HG02763 (cell line): Measurements from ENCODE around the gene M6PR.
"Not testable (repeated sequence)": the region's sequence is repeated elsewhere in the genome, so short reads cannot be mapped to it uniquely, and the experiment has no call there.

Experiments used
- ATAC-seq: cut with Tn5 transposase; IDR thresholded peaks from one replicate; pipeline ENCODE4 v1.9.1; 2021; ENCODE audit warnings: mild to moderate bottlenecking, moderate library complexity; ENCODE audit not compliant: unreplicated experiment

The M6PR gene

GRCh38 chr12:8951744-8952143, 2.3 kb upstream of the M6PR start:
- ATAC-seq, result no peak

DNA sequence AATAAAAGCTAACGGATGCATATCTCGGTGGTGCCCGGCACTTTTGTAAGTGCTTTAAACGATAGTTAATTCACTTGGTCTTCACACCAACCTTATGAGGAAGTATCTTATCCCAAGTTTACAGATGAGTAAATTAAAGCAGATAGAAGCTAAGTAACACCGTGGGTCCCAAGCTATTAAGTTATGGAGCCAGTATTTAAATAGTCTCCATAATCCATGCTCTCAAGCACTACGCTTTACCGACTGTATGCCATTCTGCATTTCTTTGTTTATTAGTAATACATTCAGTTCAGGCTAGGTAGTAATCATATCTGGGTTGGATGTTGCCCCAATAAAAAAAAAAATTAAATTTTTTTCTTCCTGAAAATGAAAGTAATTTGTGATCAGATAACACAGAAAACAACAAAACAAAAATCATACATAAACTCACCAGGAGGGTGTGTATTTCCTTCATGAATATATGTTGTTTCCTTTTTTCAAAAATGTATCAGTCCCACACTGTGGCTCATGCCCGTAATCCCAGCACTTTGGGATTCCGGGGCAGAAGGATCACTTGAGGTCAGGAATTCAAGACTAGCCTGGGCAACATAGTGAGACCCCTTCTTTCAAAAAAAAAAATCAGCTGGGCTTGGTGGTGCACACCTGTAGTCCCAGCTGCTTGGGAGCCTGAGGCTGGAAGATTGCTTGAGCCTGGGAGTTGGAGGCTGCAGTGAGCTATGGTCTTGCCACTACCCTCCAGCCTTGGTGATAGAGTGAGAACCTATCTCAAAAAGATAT, 1.4 kb upstream of the M6PR start:
- no peak for ATAC-seq

DNA sequence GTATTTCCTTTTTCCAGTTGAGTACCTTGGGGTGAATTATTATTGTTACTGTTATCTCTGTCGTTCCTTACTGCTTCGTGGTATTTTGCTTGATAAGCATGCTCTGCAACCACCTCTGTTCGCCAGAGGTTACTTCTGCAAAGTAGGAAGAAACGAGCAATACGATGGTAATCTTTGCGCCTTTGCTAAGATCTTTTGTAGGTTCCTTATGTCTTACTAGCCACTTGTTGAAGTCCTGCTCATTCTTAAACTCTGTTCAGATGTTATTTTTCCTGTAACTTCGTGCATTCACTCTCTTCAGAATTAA, 729 bp upstream of the M6PR start:
- peak; percentile 9 for ATAC-seq

- no peak for ATAC-seq
Observed at GRCh38 chr12:8948701-8949341, 624 bp downstream of the M6PR start.

DNA sequence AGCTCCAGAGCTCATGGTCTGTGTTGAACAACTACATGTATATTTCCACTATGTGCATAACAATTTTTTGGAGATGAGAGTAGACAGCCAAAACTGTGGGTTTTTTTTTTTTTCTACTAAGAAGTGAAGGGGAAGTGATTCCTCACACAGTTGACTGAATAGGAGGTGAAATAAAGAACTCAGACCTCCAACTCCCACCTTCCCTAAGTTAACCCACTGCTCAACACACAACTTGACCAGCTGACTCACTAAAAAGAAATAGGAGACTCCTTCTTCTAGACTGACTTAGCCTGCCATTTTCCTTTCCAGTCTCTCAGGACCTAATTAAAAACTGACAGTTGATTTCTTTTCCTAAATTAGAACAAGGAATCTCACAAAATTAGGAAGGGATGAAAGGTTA, 1.7 kb downstream of the M6PR start:
- ATAC-seq, result no peak

- no peak for ATAC-seq
Observed at GRCh38 chr12:8946733-8947132, 2.7 kb downstream of the M6PR start.

DNA sequence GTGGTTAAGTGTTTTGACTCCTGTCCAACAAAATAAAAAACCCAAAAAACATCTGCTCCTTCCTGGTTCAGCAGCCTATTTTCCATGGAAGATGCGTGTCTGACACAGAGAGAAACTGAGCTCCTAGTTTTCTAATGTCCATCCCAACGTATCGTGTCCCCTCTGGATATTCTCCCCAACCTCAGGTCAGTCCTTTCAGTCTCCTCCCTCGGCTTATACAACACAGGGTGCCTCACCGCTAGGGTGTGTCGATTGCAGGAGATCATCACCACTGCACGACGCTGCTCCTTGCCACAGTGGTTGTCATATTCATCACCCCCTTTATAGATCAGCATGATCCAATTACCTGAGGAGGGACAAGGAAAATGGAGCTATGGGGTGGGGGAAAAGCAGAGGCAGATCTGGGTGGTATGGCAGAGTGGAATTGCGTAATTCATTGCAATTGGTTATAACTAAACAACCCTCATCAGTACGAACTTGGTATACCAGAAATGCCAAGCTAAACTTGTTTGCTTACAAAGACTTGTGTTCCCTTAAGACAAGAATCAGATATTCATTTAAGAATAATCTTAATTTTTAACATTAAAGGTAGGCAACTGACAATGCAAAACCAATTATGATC, 5.8 kb downstream of the M6PR start:
- ATAC-seq, result no peak

DNA sequence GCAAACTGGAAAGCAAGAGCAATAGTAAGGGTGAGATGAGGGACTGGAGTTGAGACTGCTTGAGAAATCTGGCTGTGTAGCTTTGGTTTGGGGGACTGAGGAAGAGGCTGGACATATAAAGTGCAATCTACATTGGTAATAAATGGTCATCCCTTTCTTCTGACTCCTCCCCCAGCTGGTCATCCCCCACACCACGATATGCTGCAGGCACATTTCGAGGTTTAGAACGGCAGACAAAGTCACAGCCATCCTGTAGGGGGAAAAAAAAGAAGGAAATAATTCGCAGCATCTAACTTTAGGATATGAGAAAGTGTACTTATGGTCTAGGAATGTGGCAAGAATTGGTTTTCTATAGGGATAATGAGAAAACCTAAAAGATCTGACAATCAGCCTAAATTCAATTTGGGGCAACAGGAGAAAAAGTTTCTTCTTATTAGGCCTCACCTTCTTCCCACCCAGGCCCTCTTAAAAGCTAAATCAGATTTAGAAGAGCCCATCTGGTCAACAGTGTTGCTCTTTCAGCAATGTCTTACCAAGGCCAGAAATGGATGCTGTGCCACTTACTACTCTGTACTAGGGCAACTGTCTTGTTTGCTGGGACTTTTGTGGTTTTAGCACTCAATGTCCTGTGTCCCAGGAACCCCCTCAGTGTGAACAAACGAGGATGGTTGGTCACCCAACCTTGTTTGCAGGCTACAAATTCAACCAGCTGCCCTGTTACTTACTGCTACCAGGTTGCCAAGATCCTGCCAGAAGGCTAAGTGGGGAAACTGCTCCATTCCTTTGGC, 7.6 kb downstream of the M6PR start:
- no peak for ATAC-seq

DNA sequence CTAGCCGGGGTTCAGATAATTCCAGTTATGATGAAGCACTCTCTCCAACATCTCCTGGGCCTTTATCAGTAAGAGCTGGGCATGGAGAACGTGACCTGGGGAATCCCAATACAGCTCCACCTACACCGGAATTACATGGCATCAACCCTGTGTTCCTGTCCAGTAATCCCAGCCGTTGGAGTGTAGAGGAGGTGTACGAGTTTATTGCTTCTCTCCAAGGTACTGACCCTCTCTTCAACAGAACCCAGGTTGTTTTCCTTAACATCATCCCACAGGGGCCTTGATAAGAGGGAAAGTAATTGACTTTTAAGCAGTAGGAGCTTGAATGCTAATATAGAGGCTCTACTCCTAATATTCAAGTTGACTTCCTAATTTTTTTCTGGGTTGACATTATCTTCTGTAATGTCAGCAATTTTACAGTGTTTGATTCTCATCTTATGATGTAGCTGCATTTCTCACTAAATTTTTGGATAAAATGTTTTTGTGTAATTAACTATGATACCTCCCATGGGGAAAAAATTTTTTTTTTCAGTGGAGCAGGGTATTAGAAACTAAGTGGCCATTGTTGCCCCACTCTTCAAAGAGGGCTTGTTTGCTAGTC, 11.5 kb downstream of the M6PR start:
- not testable (repeated sequence) for ATAC-seq

DNA sequence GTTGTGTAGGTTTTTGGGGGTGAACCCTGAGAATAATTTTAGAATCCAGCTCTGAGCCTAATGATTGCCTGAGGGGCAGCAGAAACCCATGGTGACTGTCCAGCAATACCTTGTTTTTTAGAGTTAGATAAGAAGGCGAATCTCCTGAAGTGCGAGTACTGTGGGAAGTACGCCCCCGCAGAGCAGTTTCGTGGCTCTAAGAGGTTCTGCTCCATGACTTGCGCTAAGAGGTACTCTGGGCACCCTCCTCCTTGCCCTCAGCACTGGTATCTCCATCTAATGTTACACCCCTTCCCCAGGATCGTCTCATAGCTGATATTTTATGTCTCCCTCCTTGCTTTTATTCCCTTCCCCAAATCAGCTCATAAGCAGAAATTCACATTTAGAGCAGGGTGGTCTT, 12.7 kb downstream of the M6PR start:
- ATAC-seq, result no peak

DNA sequence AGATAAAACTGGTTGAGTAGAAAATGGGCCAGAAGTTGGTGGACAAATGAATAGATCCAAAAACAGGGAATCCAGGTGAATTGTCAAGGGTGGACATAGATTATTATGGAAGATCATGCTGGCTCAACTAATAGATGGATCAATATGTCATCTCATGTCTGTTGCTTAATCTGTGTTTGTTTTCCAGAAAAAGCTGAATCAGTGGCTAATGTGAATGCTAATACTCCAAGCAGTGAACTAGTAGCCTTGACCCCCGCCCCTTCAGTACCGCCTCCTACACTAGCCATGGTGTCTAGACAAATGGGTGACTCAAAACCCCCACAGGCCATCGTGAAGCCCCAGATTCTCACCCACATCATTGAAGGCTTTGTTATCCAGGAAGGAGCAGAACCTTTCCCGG, 15.4 kb downstream of the M6PR start:
- ATAC-seq, result not testable (repeated sequence)

DNA sequence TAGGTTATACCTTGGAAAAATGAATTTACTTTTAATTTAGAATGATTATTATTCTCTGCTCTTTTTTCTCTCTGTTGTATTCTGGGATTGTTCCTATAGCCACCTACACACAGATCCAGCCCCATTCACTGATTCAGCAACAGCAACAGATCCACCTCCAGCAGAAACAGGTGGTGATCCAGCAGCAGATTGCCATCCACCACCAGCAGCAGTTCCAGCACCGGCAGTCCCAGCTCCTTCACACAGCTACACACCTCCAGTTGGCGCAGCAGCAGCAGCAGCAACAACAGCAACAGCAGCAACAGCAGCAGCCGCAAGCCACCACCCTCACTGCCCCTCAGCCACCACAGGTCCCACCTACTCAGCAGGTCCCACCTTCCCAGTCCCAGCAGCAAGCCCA, 17.0 kb downstream of the M6PR start:
- ATAC-seq, result not testable (repeated sequence)

GRCh38 chr12:8930655-8931323, 18.7 kb downstream of the M6PR start:
- ATAC-seq, result not testable (repeated sequence)

DNA sequence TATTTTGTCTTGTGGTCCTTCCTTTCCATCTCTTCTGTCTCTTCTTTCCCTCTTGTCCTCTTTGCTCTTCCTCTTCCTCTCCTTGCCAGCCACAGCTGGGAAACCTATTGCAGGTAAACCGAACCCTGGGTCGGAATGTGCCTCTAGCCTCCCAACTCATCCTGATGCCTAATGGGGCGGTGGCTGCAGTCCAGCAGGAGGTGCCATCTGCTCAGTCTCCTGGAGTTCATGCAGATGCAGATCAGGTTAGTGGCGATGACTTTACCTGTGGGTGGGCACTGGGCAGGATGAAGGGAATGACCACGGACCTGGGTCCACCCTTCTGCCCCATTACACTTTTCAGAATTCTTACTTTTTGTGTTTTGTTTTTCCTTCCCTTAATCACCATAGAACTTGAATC, 26.9 kb downstream of the M6PR start:
- ATAC-seq, result no peak

DNA sequence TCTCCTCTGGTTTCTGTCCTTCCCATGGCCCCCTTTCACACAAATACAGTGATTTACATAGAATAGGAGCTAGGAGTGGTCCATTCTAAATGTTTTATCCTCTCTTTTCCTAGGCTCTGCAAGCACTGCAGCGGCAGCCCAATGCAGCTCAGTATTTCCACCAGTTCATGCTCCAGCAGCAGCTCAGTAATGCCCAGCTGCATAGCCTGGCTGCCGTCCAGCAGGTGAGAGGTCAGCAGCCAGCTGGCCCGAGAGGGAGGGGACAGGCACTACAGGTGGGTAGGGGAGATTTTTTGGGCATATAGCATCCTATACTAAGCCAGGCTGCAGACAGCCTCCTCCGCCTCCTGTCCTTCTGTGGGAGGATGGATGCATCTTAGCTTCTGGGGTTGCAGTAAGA, 29.8 kb downstream of the M6PR start:
- not testable (repeated sequence) for ATAC-seq

- ATAC-seq, result no peak
Observed at GRCh38 chr12:8917751-8918150, 31.7 kb downstream of the M6PR start.

DNA sequence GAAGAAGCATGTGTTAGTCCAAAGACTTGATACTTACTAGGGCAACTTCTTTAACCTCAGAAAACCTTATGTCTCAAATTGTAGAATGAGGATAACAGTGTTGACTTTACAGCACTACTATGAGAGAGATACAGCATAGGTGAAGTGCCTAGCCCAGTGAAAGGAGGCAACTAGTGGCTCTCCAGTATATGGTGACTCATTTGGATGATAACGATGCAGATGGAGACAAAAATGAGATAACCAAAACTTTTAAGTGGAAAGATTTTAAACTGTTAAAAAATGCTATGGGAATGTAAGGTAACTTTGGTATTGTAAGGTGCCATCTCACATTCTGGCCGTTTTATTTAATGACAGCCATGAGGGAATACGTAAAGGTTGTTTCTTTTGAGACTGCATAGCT, 32.4 kb downstream of the M6PR start:
- no peak for ATAC-seq

DNA sequence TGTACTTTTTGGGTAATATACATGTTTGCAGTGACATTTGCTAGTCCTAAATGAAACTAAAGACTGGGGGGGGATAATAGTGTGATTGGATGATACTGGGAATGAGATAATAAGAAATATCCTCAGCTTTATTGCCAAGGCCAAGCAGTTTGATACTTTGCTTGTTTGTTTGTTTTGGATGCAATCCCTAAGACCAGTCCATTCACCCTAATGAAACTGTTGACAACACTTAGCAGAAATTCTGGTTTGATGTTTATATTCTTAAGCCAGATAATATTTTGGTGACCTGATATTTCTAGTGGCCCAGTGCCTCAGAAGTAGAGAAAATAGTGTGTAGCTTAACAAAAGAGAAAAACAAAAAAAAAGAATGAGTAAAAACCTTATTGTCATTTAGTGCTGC, 33.3 kb downstream of the M6PR start:
- ATAC-seq, result no peak

DNA sequence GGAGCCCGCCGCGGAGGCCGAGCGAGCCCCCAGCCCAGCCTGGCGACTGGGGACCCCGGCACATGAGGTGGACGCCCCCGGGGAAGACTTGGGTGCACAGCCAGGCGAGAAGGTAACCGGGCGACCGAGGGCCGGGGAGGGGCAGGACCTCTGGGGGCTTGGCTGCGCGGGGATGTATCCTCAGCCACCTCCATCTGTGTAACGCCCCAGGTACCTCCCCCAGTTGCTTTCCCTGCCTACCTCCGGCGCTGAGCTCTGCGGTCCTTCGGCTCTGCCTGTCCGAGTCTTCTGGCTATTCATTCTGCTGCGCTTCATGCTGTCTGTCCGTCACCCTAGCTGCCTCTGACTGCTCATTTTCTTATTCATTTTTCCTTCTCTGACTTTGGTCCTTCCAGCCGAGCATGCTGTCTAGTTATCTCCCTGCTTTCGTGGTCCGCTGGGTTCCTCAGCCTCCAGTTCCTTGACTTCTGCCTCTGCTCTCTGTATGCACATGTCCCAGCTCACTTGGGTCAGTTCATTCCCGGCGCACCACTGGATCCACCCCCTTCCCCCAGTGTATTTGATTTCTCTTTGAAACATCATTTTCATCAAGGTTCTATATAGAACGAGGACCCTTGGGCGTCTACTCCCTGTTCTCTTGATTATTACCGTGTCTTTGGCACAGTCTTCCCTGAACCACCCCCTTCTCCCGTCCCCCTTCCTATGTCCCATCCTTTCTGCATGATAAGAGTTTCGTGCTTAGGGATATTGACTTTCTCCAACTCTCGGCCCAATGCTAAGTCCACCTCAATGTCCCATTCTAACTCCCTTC, 34.5 kb downstream of the M6PR start:
- ATAC-seq, result peak; percentile 61
